ENCODE data around the gene SIMC1.
"Not testable (repeated sequence)": the region's sequence is repeated elsewhere in the genome, so short reads cannot be mapped to it uniquely, and the experiment has no call there.

GRCh38 chr5:176216393-176216916, 21.8 kb upstream of the SIMC1 start:
- TF ChIP-seq CTCF, POLR2A (IDR thresholded peaks at IDR 0.05): not testable (repeated sequence)

Measured in breast epithelium (tissue), 3 donors.